K562 (cell line): ENCODE data around the gene PACSIN1.

Experiments
- BACH1 ChIP-seq: fragments of 200-800 bp; sonication (Bioruptor generic); IDR thresholded peaks from 2 replicates; pipeline ENCODE4 v1.6.1; 2016; ENCODE audit warnings: missing genetic modification characterization, missing compliant biosample characterization
- CTCF ChIP-seq, 3 experiments: IDR thresholded peaks in 2 of 3; conservative IDR thresholded peaks in 1 of 3; 2 replicates each; pipeline ENCODE4 v1.5.1; 2011 to 2012; ENCODE audit warnings: low read length in 3 of 3, mild to moderate bottlenecking in 3 of 3, control low read depth in 2 of 3, improper control_type of control experiment in 1 of 3, inconsistent platforms in 1 of 3, low read depth in 1 of 3, mixed read lengths in 1 of 3, moderate library complexity in 1 of 3; ENCODE audit not compliant: insufficient read depth in 2 of 3
- E2F1 ChIP-seq: sonication (generic); formaldehyde crosslinking; IDR thresholded peaks from 2 replicates; pipeline ENCODE4 v1.8.1; 2023; ENCODE audit warnings: mild to moderate bottlenecking, missing genetic modification reagents, moderate library complexity
- ERF ChIP-seq: fragments of 450-650 bp; formaldehyde crosslinking; IDR thresholded peaks from 2 replicates; pipeline ENCODE4 v1.4.0; 2020; ENCODE audit warnings: mild to moderate bottlenecking, mixed read lengths
- HMG20B ChIP-seq: fragments of 250-450 bp; sonication (Bioruptor Pico); IDR thresholded peaks from 2 replicates; pipeline ENCODE4 v1.5.0; 2021; ENCODE audit warnings: mild to moderate bottlenecking
- MYC ChIP-seq, 2 experiments: fragments of 250-450 bp in 1 of 2; sonication (Bioruptor Pico) in 1 of 2; IDR thresholded peaks; 2 replicates each; pipeline versions ENCODE4 v1.5.1 to v1.6.1; 2012 to 2021; ENCODE audit warnings: low read depth in 2 of 2, borderline replicate concordance in 1 of 2, improper control_type of control experiment in 1 of 2, low read length in 1 of 2, mild to moderate bottlenecking in 1 of 2, moderate library complexity in 1 of 2
- POLR2AphosphoS5 ChIP-seq: IDR thresholded peaks from 2 replicates; pipeline ENCODE4 v1.6.1; 2011; ENCODE audit warnings: mild to moderate bottlenecking, low read depth, low read length, moderate library complexity; ENCODE audit not compliant: control insufficient read depth, insufficient read depth
- RFX5 ChIP-seq: IDR thresholded peaks from 2 replicates; pipeline ENCODE4 v1.6.1; 2011; ENCODE audit warnings: low read depth, mild to moderate bottlenecking, improper control_type of control experiment, low read length
- SAP30 ChIP-seq: fragments of 200-600 bp; sonication (generic); IDR thresholded peaks from 2 replicates; pipeline ENCODE4 v1.6.1; 2012; ENCODE audit warnings: borderline replicate concordance, low read depth, mild to moderate bottlenecking, moderate library complexity, low read length, control low read depth, inconsistent platforms; ENCODE audit not compliant: insufficient read depth, poor library complexity, severe bottlenecking
- TEAD4 ChIP-seq, 2 experiments: sonication (generic) in 1 of 2; formaldehyde crosslinking in 1 of 2; IDR thresholded peaks; 2 replicates each; pipeline versions ENCODE4 v1.6.1 to v1.8.0; 2012 to 2022; ENCODE audit warnings: borderline replicate concordance in 1 of 2, inconsistent platforms in 1 of 2, low read length in 1 of 2, mild to moderate bottlenecking in 1 of 2, missing genetic modification reagents in 1 of 2
- TSHZ1 ChIP-seq: fragments of 250-450 bp; sonication (Bioruptor Pico); IDR thresholded peaks from 2 replicates; pipeline ENCODE4 v1.4.0; 2020; ENCODE audit warnings: mild to moderate bottlenecking, moderate library complexity
- ZBTB33 ChIP-seq: sonication (generic); formaldehyde crosslinking; IDR thresholded peaks from 2 replicates; pipeline ENCODE4 v1.8.1; 2023; ENCODE audit warnings: mild to moderate bottlenecking, missing genetic modification reagents
- ZNF143 ChIP-seq: sonication (generic); formaldehyde crosslinking; IDR thresholded peaks from 2 replicates; pipeline ENCODE4 v1.9.0; 2022; ENCODE audit warnings: mild to moderate bottlenecking, missing genetic modification reagents
- ZNF274 ChIP-seq: IDR thresholded peaks from 2 replicates; pipeline ENCODE4 v1.6.1; 2011; ENCODE audit warnings: low read depth, mild to moderate bottlenecking, low read length, moderate library complexity, borderline replicate concordance

GRCh38 chr6:34511214-34511914, 45.5 kb downstream of the PACSIN1 start:
- TF ChIP-seq HMG20B (CRISPR knock-in tag) (no peak), ZNF143 (CRISPR knock-in tag) (no peak), BACH1 (tag) (no peak), MYC (IDR thresholded peaks at IDR 0.05; ENCODE audit: low read depth, low read length) (no peak), MYC (CRISPR knock-in tag; IDR thresholded peaks at IDR 0.05; ENCODE audit: borderline replicate concordance, low read depth) (no peak), ZBTB33 (CRISPR knock-in tag) (no peak), CTCF (IDR thresholded peaks at IDR 0.05 in 2 of 3, conservative IDR thresholded peaks at IDR 0.05 in 1 of 3; ENCODE audit: insufficient read depth in 2 of 3, low read depth in 1 of 3, low read length in 3 of 3) (no peak), ZNF274 (no peak), TEAD4 (IDR thresholded peaks at IDR 0.05; ENCODE audit: low read length) (no peak), TEAD4 (CRISPR knock-in tag; IDR thresholded peaks at IDR 0.05; ENCODE audit: borderline replicate concordance) (no peak), ERF (CRISPR knock-in tag) (no peak), TSHZ1 (CRISPR knock-in tag) (no peak), POLR2AphosphoS5 (no peak), E2F1 (CRISPR knock-in tag) (no peak), RFX5 (no peak), SAP30 (no peak)
